ENCODE measurements around the gene AMOTL2.

Gene AMOTL2

GRCh38 chr3:134323966-134324962 lies 50.0 kb downstream of the AMOTL2 start:
- no peak for DNase-seq (ENCODE audit: low read depth)
- H3K4me3 ChIP-seq (ENCODE audit: low read depth, low read length): no peak overlapping the region

GRCh38 chr3:134322286-134322685 lies 52.0 kb downstream of the AMOTL2 start:
- TF ChIP-seq CTCF (IDR thresholded peaks at IDR 0.05; ENCODE audit: control insufficient read depth, extremely low read depth, insufficient read depth): no peak
- H3K4me3 ChIP-seq (ENCODE audit: low read depth, low read length): no peak overlapping the region
- DNase-seq (ENCODE audit: low read depth): no peak

More at GRCh38 chr3:134323966-134324962, 50.0 kb downstream of the AMOTL2 start:
- TF ChIP-seq CTCF (IDR thresholded peaks at IDR 0.05; ENCODE audit: control insufficient read depth, extremely low read depth, insufficient read depth): no peak

GRCh38 chr3:134320749-134321148 lies 53.5 kb downstream of the AMOTL2 start:
- TF ChIP-seq CTCF (IDR thresholded peaks at IDR 0.05; ENCODE audit: control insufficient read depth, extremely low read depth, insufficient read depth): no peak
- no peak for DNase-seq (ENCODE audit: low read depth)
- no peak overlapping the region for H3K4me3 ChIP-seq (ENCODE audit: low read depth, low read length)

- no peak for DNase-seq (ENCODE audit: low read depth)
- no peak for TF ChIP-seq CTCF (IDR thresholded peaks at IDR 0.05; ENCODE audit: control insufficient read depth, extremely low read depth, insufficient read depth)
- no peak overlapping the region for H3K4me3 ChIP-seq (ENCODE audit: low read depth, low read length)
Observed at GRCh38 chr3:134319931-134320330, 54.3 kb downstream of the AMOTL2 start.

- no peak overlapping the region for H3K4me3 ChIP-seq (ENCODE audit: low read depth, low read length)
- no peak for DNase-seq (ENCODE audit: low read depth)
- TF ChIP-seq CTCF (IDR thresholded peaks at IDR 0.05; ENCODE audit: control insufficient read depth, extremely low read depth, insufficient read depth): no peak
Observed at GRCh38 chr3:134318166-134318565, 56.1 kb downstream of the AMOTL2 start.

GRCh38 chr3:134317106-134317947 lies 56.9 kb downstream of the AMOTL2 start:
- no peak for TF ChIP-seq CTCF (IDR thresholded peaks at IDR 0.05; ENCODE audit: control insufficient read depth, extremely low read depth, insufficient read depth)
- no peak for DNase-seq (ENCODE audit: low read depth)
- no peak overlapping the region for H3K4me3 ChIP-seq (ENCODE audit: low read depth, low read length)
